Endothelial cell of umbilical vein (primary cell): ENCODE results near the gene SPEF2. TPM values are rescaled to one million over a fixed set of nuclear protein-coding genes. Genes with fewer than 3 reads are reported as not detected.

Source experiments
- BruUV-seq: library from RNA; stranded (reverse); fragments of 400-500 nt; replicated peaks from 2 replicates; lab custom pipeline; 2021; lab: Mats Ljungman, UMichigan
- CTCF ChIA-PET: fragments of 300-600, 350-600 bp; sonication (Branson Sonifier 250); formaldehyde crosslinking; loops from one replicate; lab custom pipeline; 2021; ENCODE audit warnings: antibody characterized with exemption, inconsistent platforms; lab: Charles Lee
- POLR2A ChIA-PET: fragments of 300-600, 350-600 bp; sonication (Branson Sonifier 250); formaldehyde crosslinking; loops from one replicate; lab custom pipeline; 2021; ENCODE audit warnings: antibody characterized with exemption, inconsistent platforms; lab: Charles Lee
- DNase-seq: peaks from one replicate; pipeline ENCODE4 v3.0.0-alpha.2; 2011; ENCODE audit warnings: low read depth, low spot score
- FAIRE-seq: peaks from 2 replicates; lab custom pipeline; 2011; peaks lifted over from hg19 to GRCh38; lab: Jason Lieb, UNC
- H2AFZ ChIP-seq: 2 replicates; pipeline ENCODE4 v1.6.0; 2012; ENCODE audit warnings: low read depth, low read length, control low read depth, inconsistent platforms
- H3K27ac ChIP-seq: 2 replicates; pipeline ENCODE4 v1.5.1; 2011; ENCODE audit warnings: low read depth, mild to moderate bottlenecking, control low read depth, low read length, moderate library complexity; ENCODE audit not compliant: insufficient read depth
- H3K27me3 ChIP-seq, 2 experiments: 2 replicates each; pipeline versions ENCODE4 v1.6.0 to v1.6.1; 2011; ENCODE audit warnings: low read length in 2 of 2, mixed read lengths in 1 of 2; ENCODE audit not compliant: control insufficient read depth in 2 of 2, insufficient read depth in 2 of 2
- H3K36me3 ChIP-seq, 2 experiments: 2 replicates in 1 of 2; 3 replicates in 1 of 2; pipeline ENCODE4 v1.5.1; 2011; ENCODE audit warnings: low read length in 2 of 2, mild to moderate bottlenecking in 1 of 2, moderate library complexity in 1 of 2; ENCODE audit not compliant: control insufficient read depth in 2 of 2, insufficient read depth in 2 of 2; ENCODE audit errors: extremely low read depth in 1 of 2
- H3K4me1 ChIP-seq: 3 replicates; pipeline ENCODE4 v1.5.1; 2011; ENCODE audit warnings: mild to moderate bottlenecking, low read length; ENCODE audit not compliant: control insufficient read depth, insufficient read depth; ENCODE audit errors: extremely low read depth
- H3K4me2 ChIP-seq: 2 replicates; pipeline ENCODE4 v1.6.1; 2011; ENCODE audit warnings: low read length, control low read depth, mixed read lengths; ENCODE audit not compliant: insufficient read depth
- H3K4me3 ChIP-seq, 3 experiments: fragments of 200-600 bp in 1 of 3; sonication (generic), shearing (Covaris generic) in 1 of 3; replicated peaks in 1 of 3; 2 replicates each; pipeline ENCODE4 v1.5.1; 2011 to 2016; ENCODE audit warnings: control low read depth in 3 of 3, low read length in 3 of 3, mild to moderate bottlenecking in 2 of 3, inconsistent platforms in 1 of 3, low read depth in 1 of 3, moderate library complexity in 1 of 3; ENCODE audit not compliant: insufficient read depth in 1 of 3
- H3K79me2 ChIP-seq: 2 replicates; pipeline ENCODE4 v1.6.0; 2012; ENCODE audit warnings: low read length, inconsistent platforms; ENCODE audit not compliant: control insufficient read depth, insufficient read depth
- H3K9ac ChIP-seq: replicated peaks from 2 replicates; pipeline ENCODE3; 2011; ENCODE audit warnings: low read length, control low read depth; ENCODE audit not compliant: insufficient read depth; ENCODE audit errors: extremely low read depth
- H3K9me1 ChIP-seq: replicated peaks from 3 replicates; pipeline ENCODE4 v1.6.0; 2011; ENCODE audit warnings: mild to moderate bottlenecking, low read length; ENCODE audit not compliant: control insufficient read depth, insufficient read depth; ENCODE audit errors: extremely low read depth
- H3K9me3 ChIP-seq: replicated peaks from 2 replicates; pipeline ENCODE4 v1.5.1; 2012; ENCODE audit warnings: low read length, inconsistent platforms; ENCODE audit not compliant: control insufficient read depth, insufficient read depth
- H4K20me1 ChIP-seq: replicated peaks from 2 replicates; pipeline ENCODE3; 2011; ENCODE audit warnings: mild to moderate bottlenecking, low read length; ENCODE audit not compliant: control insufficient read depth, insufficient read depth; ENCODE audit errors: extremely low read depth
- EZH2 ChIP-seq: IDR thresholded peaks from 2 replicates; pipeline ENCODE4 v1.6.1; 2012; ENCODE audit warnings: borderline replicate concordance, low read depth, mild to moderate bottlenecking, moderate library complexity, low read length, inconsistent platforms; ENCODE audit not compliant: severe bottlenecking
- FOS ChIP-seq: IDR thresholded peaks from 2 replicates; pipeline ENCODE4 v1.6.1; 2011; ENCODE audit warnings: mild to moderate bottlenecking, low read length, moderate library complexity, borderline replicate concordance; ENCODE audit not compliant: insufficient read depth
- GATA2 ChIP-seq: IDR thresholded peaks from 2 replicates; pipeline ENCODE4 v1.7.0; 2011; ENCODE audit warnings: low read depth, mild to moderate bottlenecking, moderate library complexity, mixed read lengths, low read length; ENCODE audit not compliant: insufficient read length, insufficient read depth
- JUN ChIP-seq: IDR thresholded peaks from 2 replicates; pipeline ENCODE4 v1.6.1; 2011; ENCODE audit warnings: borderline replicate concordance, low read depth; ENCODE audit not compliant: insufficient read length, insufficient read depth
- MYC ChIP-seq: IDR thresholded peaks from one replicate; pipeline ENCODE4 v1.6.1; 2011; ENCODE audit warnings: mild to moderate bottlenecking, low read depth, low read length
- POLR2A ChIP-seq: IDR thresholded peaks from 2 replicates; pipeline ENCODE4 v1.6.1; 2012; ENCODE audit warnings: low read depth, mild to moderate bottlenecking, control low read depth, low read length
- POLR2AphosphoS5 ChIP-seq: IDR thresholded peaks from 2 replicates; pipeline ENCODE4 v1.6.1; 2012; ENCODE audit warnings: low read depth, mild to moderate bottlenecking, control low read depth, low read length, moderate library complexity; ENCODE audit not compliant: insufficient read depth
- dilution Hi-C: fragments of 300-500 bp; cut with MboI; formaldehyde crosslinking; loops from one replicate; pipeline ENCODE4 v1.15.0; 2019; ENCODE audit warnings: low sequenced_read_pairs; ENCODE audit not compliant: extremely low pct_ligation_motif_present
- intact Hi-C: fragments of 100-400 bp; cut with micrococcal nuclease; formaldehyde crosslinking; loops from one replicate; pipeline ENCODE4 v1.10.0; 2022
- polyA plus RNA-seq, 4 experiments: library from polyadenylated mRNA; depleted of rRNA in 3 of 4; stranded (reverse) in 3 of 4; unstranded in 1 of 4; fragments of >200 nt; gene quantifications; 2 replicates each; pipeline versions ENCODE4 v1.2.1 to v1.2.3, GENCODE V29; 2011 to 2012; ENCODE audit warnings: missing spikeins in 1 of 4
- total RNA-seq: library from RNA; stranded (reverse); gene quantifications from 2 replicates; pipeline ENCODE4 v1.2.3, GENCODE V29; 2021
- TF ChIP-seq, protein P1 (sequence below), 2 donors: IDR thresholded peaks; 1 replicate in 1 of 2; 2 replicates in 1 of 2; pipeline ENCODE4 v1.5.1; 2011; ENCODE audit warnings: low read length in 2 of 2, mild to moderate bottlenecking in 2 of 2, moderate library complexity in 2 of 2, control low read depth in 1 of 2, inconsistent platforms in 1 of 2, low read depth in 1 of 2; ENCODE audit not compliant: insufficient read depth in 1 of 2; ENCODE audit errors: extremely low read depth in 1 of 2
- TF ChIP-seq, protein P2 (sequence below): IDR thresholded peaks from 2 replicates; pipeline ENCODE4 v1.6.1; 2011; ENCODE audit not compliant: insufficient read depth, insufficient read length

SPEF2 gene
- total and polyA plus RNA-seq, 2 donors (not counting 3 experiments of a cell fraction or from before 2014, with no cell fraction given) = 0.28 to 0.73 TPM

DNA sequence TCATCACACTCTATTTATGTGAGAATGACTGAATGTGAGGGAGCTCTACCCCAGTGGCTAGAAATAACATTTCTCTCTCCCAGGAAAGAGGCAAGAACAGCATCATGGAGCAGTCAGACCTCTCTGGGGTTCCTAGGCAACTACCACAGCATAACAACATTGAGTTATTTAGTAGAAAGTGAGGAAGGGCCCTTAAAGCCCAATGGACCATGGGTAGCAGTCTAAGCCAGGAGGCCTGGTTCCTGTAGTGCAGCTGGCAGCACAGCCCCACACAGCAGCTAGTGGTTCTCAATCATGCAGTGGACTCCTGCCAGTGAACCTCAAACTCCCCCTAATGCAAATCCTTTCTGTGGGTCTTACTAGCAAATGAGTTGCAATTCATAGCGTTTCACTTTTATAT lies 55.3 kb downstream of the SPEF2 start:
- no peaks in the 10 kb centered on the region for H3K4me1 ChIP-seq
- DNase-seq (no peak), FAIRE-seq (no peak)
- H3K27me3 ChIP-seq = no peaks in the 10 kb centered on the region
- no peak overlapping the region for H3K9ac ChIP-seq
- no peaks in the 10 kb centered on the region for H3K79me2 ChIP-seq
- intact Hi-C loops (no loop called here), dilution Hi-C loops (no loop called here)
- H4K20me1 ChIP-seq = no peaks in the 10 kb centered on the region
- no peaks in the 10 kb centered on the region for H3K9me3 ChIP-seq
- no peak overlapping the region for H3K4me2 ChIP-seq
- H3K36me3 ChIP-seq = no peaks in the 10 kb centered on the region
- POLR2A ChIA-PET = no interaction called here
- TF ChIP-seq FOS = no peak
- no peak for TF ChIP-seq EZH2
- no peak for TF ChIP-seq JUN
- TF ChIP-seq, protein P1, sequence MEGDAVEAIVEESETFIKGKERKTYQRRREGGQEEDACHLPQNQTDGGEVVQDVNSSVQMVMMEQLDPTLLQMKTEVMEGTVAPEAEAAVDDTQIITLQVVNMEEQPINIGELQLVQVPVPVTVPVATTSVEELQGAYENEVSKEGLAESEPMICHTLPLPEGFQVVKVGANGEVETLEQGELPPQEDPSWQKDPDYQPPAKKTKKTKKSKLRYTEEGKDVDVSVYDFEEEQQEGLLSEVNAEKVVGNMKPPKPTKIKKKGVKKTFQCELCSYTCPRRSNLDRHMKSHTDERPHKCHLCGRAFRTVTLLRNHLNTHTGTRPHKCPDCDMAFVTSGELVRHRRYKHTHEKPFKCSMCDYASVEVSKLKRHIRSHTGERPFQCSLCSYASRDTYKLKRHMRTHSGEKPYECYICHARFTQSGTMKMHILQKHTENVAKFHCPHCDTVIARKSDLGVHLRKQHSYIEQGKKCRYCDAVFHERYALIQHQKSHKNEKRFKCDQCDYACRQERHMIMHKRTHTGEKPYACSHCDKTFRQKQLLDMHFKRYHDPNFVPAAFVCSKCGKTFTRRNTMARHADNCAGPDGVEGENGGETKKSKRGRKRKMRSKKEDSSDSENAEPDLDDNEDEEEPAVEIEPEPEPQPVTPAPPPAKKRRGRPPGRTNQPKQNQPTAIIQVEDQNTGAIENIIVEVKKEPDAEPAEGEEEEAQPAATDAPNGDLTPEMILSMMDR (IDR thresholded peaks at IDR 0.05; ENCODE audit: extremely low read depth in 1 of 2, insufficient read depth in 1 of 2, low read depth in 1 of 2, low read length in 2 of 2) = no peak
- TF ChIP-seq, protein P2, sequence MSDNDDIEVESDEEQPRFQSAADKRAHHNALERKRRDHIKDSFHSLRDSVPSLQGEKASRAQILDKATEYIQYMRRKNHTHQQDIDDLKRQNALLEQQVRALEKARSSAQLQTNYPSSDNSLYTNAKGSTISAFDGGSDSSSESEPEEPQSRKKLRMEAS = no peak
- no peak for TF ChIP-seq POLR2AphosphoS5
- no peak for TF ChIP-seq GATA2
- TF ChIP-seq POLR2A = no peak
- no peak for TF ChIP-seq MYC
- H3K4me3 ChIP-seq = no peak overlapping the region
- no peak overlapping the region for H2AFZ ChIP-seq
- no peaks in the 10 kb centered on the region for H3K9me1 ChIP-seq
- no TSS peak for BruUV-seq
- CTCF ChIA-PET = interaction anchor here (1.3 to 1.5 kb wide), 2 partner anchors 140 to 253 kb away, joined by 4 read pairs; no protein-coding TSS in a partner anchor
- no peak overlapping the region for H3K27ac ChIP-seq
